A549 (cell line): ENCODE data around the gene SERPINF2. TPM values are rescaled to one million over a fixed set of nuclear protein-coding genes. Genes with fewer than 3 reads are reported as not detected.

ENCODE experiments used
- ATAC-seq, 2 experiments: fragments of 200-7000 bp in 1 of 2; fragments of >200 bp in 1 of 2; cut with Nextera tagmentation in 1 of 2; cut with Tn5 transposase in 1 of 2; 3 replicates each; pipeline versions ENCODE4 v1.8.0 to v1.9.1; 2018 to 2020; ENCODE audit warnings: mild to moderate bottlenecking in 1 of 2, moderate library complexity in 1 of 2
- CTCF ChIA-PET: fragments of 300-600 bp; sonication (Branson Sonifier 250); formaldehyde crosslinking; extraction: SDS; loops from one replicate; lab custom pipeline; 2021; ENCODE audit warnings: antibody characterized with exemption, inconsistent platforms; lab: Yijun Ruan, JAX
- POLR2A ChIA-PET: fragments of 350-600 bp; formaldehyde crosslinking; extraction: SDS; loops from one replicate; lab custom pipeline; 2021; ENCODE audit warnings: antibody characterized with exemption, inconsistent platforms; lab: Yijun Ruan, JAX
- DNase-seq, 2 experiments: peaks; one replicate each; pipeline versions ENCODE4 v3.0.0 to v3.0.0-alpha.2; 2011 to 2016; ENCODE audit warnings: low read depth in 1 of 2, low spot score in 1 of 2
- FAIRE-seq: peaks from 2 replicates; lab custom pipeline; 2011; peaks lifted over from hg19 to GRCh38; lab: Jason Lieb, UNC
- H3K27ac ChIP-seq, 2 experiments: fragments of >200 bp; sonication (Bioruptor Twin); formaldehyde crosslinking; 3 replicates each; pipeline ENCODE4 v1.5.1; 2016 to 2017
- H3K4me1 ChIP-seq: fragments of >200 bp; sonication (Bioruptor Twin); formaldehyde crosslinking; 3 replicates; pipeline ENCODE4 v1.6.1; 2016
- H3K4me2 ChIP-seq: fragments of >200 bp; sonication (Bioruptor Twin); formaldehyde crosslinking; 3 replicates; pipeline ENCODE4 v1.6.1; 2016
- H3K4me3 ChIP-seq: fragments of >200 bp; sonication (Bioruptor Twin); formaldehyde crosslinking; 3 replicates; pipeline ENCODE4 v1.5.1; 2016
- H3K9me3 ChIP-seq: fragments of >200 bp; sonication (Bioruptor Twin); formaldehyde crosslinking; 3 replicates; pipeline ENCODE4 v1.6.1; 2016
- CEBPB ChIP-seq, 2 experiments: fragments of >200 bp in 1 of 2; sonication (Bioruptor Twin) in 1 of 2; formaldehyde crosslinking in 1 of 2; IDR thresholded peaks; 2 replicates each; pipeline ENCODE4 v1.6.1; 2012 to 2016
- CTCF ChIP-seq: fragments of >200 bp; sonication (Bioruptor Twin); formaldehyde crosslinking; IDR thresholded peaks from 3 replicates; pipeline ENCODE4 v1.5.1; 2016
- EHF ChIP-seq: fragments of 250-450 bp; sonication (Bioruptor Pico); IDR thresholded peaks from 2 replicates; pipeline ENCODE4 v1.5.0; 2020; ENCODE audit warnings: mild to moderate bottlenecking
- HOXB13 ChIP-seq: fragments of 250-450 bp; sonication (Bioruptor Pico); IDR thresholded peaks from 2 replicates; pipeline ENCODE4 v1.5.0; 2020; ENCODE audit warnings: low read depth, mild to moderate bottlenecking, moderate library complexity
- JUNB ChIP-seq: fragments of >200 bp; sonication (Bioruptor Twin); formaldehyde crosslinking; IDR thresholded peaks from 2 replicates; pipeline ENCODE4 v1.6.1; 2016
- MAFK ChIP-seq: fragments of 450-650 bp; IDR thresholded peaks from 2 replicates; pipeline ENCODE4 v1.6.1; 2014; ENCODE audit not compliant: partially characterized antibody
- MAZ ChIP-seq: fragments of 150-350 bp; IDR thresholded peaks from 2 replicates; pipeline ENCODE4 v1.6.1; 2014; ENCODE audit warnings: antibody characterized with exemption, low read depth, low read length, borderline replicate concordance
- PHF8 ChIP-seq: fragments of 200-600 bp; sonication (generic); IDR thresholded peaks from 2 replicates; pipeline ENCODE4 v1.6.1; 2016; ENCODE audit warnings: low read depth, mild to moderate bottlenecking, antibody characterized with exemption, moderate library complexity, borderline replicate concordance
- RAD21 ChIP-seq, 2 experiments: fragments of >200 bp in 1 of 2; sonication (Bioruptor Twin) in 1 of 2; formaldehyde crosslinking in 1 of 2; IDR thresholded peaks in 1 of 2; conservative IDR thresholded peaks in 1 of 2; 2 replicates in 1 of 2; 3 replicates in 1 of 2; pipeline ENCODE4 v1.6.1; 2012 to 2018; ENCODE audit warnings: inconsistent platforms in 1 of 2
- SMC3 ChIP-seq: fragments of >200 bp; sonication (Bioruptor Twin); formaldehyde crosslinking; IDR thresholded peaks from 3 replicates; pipeline ENCODE4 v1.6.1; 2018; ENCODE audit warnings: inconsistent platforms
- WGBS: methylation state at CpG from one replicate; pipeline ENCODE4 v1.1.6; 2017; ENCODE audit errors: missing lambda C conversion rate; 5-methylcytosine and 5-hydroxymethylcytosine counted together
- polyA plus RNA-seq, 4 experiments: library from polyadenylated mRNA; depleted of rRNA in 3 of 4; stranded (reverse); fragments of >200 nt; fragmentation: RNase III in 1 of 4; extraction: RNeasy Plus Mini Kit Qiagen cat#74134 plus additional on column Dnase treatment in 1 of 4; gene quantifications; 2 replicates in 3 of 4; 3 replicates in 1 of 4; pipeline ENCODE4 v1.2.3, GENCODE V29; 2011 to 2017
- TF ChIP-seq, protein P1 (sequence below): fragments of 250-450 bp; sonication (Bioruptor Pico); IDR thresholded peaks from 2 replicates; pipeline ENCODE4 v1.5.0; 2020; ENCODE audit warnings: low read depth, mild to moderate bottlenecking, moderate library complexity
- TF ChIP-seq, protein P2 (sequence below): fragments of 250-450 bp; sonication (Bioruptor Pico); IDR thresholded peaks from 2 replicates; pipeline ENCODE4 v1.5.0; 2021; ENCODE audit warnings: mild to moderate bottlenecking, moderate library complexity, borderline replicate concordance
- TF ChIP-seq, protein P3 (sequence below): IDR thresholded peaks from 2 replicates; pipeline ENCODE4 v1.6.1; 2012; ENCODE audit warnings: low read depth, borderline replicate concordance

The SERPINF2 gene
- polyA plus RNA-seq, 2 of the 4 experiments (the other 2 are of a cell fraction): 2.1 to 2.9 TPM

- Histone ChIP-seq H3K9me3 (no peaks in the 10 kb centered on the region), H3K4me1 (peaks cover 23% of the 10 kb centered on the region), H3K4me2 (no peak overlapping the region), H3K27ac (0 out of 6 replicates have a peak overlapping the region, but pooled peaks of 1 of the 2 experiments have one; percentile 6), H3K4me3 (no peak overlapping the region)
- FAIRE-seq (peak; percentile 83), ATAC-seq (peak; percentile 78 to 86), DNase-seq (peak; percentile 68 to 77)
- WGBS: 80% methylated on average over 16 of the region's 16 CpGs
- CTCF ChIA-PET: interaction anchor here (0.7 to 28.6 kb wide), 35 partner anchors 8 to 210 kb away, joined by 3 to 591 read pairs (median 5); partner anchors contain the start of genes SERPINF1, SERPINF2 and WDR81
- TF ChIP-seq JUNB (no peak), EHF (CRISPR knock-in tag) (no peak), CTCF (peak; percentile 77), RAD21 (conservative IDR thresholded peaks at IDR 0.05 in 1 of 2, IDR thresholded peaks at IDR 0.05 in 1 of 2) (peak; percentile 85 to 93), CEBPB (IDR thresholded peaks at IDR 0.05) (no peak), MAZ (no peak), PHF8 (no peak), SMC3 (peak; percentile 81)
- TF ChIP-seq, protein P1, sequence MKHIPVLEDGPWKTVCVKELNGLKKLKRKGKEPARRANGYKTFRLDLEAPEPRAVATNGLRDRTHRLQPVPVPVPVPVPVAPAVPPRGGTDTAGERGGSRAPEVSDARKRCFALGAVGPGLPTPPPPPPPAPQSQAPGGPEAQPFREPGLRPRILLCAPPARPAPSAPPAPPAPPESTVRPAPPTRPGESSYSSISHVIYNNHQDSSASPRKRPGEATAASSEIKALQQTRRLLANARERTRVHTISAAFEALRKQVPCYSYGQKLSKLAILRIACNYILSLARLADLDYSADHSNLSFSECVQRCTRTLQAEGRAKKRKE (CRISPR knock-in tag): no peak
- TF ChIP-seq, protein P2, sequence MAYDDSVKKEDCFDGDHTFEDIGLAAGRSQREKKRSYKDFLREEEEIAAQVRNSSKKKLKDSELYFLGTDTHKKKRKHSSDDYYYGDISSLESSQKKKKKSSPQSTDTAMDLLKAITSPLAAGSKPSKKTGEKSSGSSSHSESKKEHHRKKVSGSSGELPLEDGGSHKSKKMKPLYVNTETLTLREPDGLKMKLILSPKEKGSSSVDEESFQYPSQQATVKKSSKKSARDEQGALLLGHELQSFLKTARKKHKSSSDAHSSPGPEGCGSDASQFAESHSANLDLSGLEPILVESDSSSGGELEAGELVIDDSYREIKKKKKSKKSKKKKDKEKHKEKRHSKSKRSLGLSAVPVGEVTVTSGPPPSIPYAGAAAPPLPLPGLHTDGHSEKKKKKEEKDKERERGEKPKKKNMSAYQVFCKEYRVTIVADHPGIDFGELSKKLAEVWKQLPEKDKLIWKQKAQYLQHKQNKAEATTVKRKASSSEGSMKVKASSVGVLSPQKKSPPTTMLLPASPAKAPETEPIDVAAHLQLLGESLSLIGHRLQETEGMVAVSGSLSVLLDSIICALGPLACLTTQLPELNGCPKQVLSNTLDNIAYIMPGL (CRISPR knock-in tag): no peak
- TF ChIP-seq, protein P3, sequence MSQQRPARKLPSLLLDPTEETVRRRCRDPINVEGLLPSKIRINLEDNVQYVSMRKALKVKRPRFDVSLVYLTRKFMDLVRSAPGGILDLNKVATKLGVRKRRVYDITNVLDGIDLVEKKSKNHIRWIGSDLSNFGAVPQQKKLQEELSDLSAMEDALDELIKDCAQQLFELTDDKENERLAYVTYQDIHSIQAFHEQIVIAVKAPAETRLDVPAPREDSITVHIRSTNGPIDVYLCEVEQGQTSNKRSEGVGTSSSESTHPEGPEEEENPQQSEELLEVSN: no peak
- POLR2A ChIA-PET: interaction anchor here (0.6 to 2.7 kb wide), 4 partner anchors 59 to 135 kb away, joined by 3 to 30 read pairs (median 4); partner anchors contain the start of genes RILP and WDR81
Measured at GRCh38 chr17:1783834-1784611, 41.4 kb downstream of the SERPINF2 start.

DNA sequence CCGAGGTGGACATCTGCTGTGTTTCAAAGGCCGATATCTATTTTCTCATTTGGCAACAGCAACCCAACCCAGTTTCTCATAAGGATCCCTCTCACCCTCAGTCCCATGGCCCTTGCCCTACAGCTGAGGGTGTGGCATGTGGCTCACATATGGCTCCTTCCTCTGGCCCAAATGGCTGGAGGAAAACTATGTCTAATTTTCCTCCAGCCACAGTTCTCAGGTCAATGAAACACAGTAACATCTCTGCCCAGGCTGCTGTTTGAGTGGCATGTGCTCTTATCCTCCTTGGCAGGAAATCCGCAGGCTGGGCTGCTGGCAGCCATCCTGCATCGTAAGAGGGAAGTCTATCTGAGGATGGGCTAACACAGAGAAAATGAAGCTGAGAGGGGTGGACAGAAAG is 43.3 kb downstream of the SERPINF2 start:
- no peak for DNase-seq
- no peak overlapping the region for H3K4me2 ChIP-seq
- H3K4me1 ChIP-seq: peaks cover 32% of the 10 kb centered on the region
- ChIA-PET CTCF (interaction anchor here (0.6 to 28.6 kb wide), 8 partner anchors 14 to 1197 kb away, joined by 3 to 591 read pairs (median 4); partner anchors contain the start of genes RILP and WDR81), POLR2A (interaction anchor here (1.5 kb wide), 1 partner anchor 69 kb away, joined by 9 read pairs; no protein-coding TSS in a partner anchor)
- H3K4me3 ChIP-seq: no peak overlapping the region
- no peak for TF ChIP-seq SMC3
- FAIRE-seq: no peak
- WGBS: 97% methylated on average over 4 of the region's 4 CpGs
- ATAC-seq: no peak
- no peaks in the 10 kb centered on the region for H3K9me3 ChIP-seq
- H3K27ac ChIP-seq: no peak overlapping the region

DNA sequence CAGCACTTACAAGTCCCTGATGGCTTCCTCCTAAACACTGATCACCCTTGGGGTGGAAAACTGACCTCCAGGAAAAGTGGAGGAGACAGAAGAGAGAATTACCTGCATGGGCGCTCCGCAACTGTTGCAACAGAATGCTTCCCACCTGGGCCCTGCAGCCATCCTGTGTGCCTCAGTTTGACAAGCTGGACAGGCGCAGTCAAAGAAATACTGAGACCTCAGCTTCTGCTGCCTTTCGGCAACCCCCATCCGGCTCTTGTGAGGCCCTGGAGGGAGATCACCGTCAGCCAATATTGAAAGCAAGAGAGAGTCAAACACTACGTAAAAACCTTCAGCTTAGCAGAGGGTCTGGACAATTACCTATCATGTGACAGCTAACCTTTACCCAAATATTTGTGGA is 44.0 kb downstream of the SERPINF2 start:
- TF ChIP-seq MAFK: no peak
- TF ChIP-seq HOXB13 (CRISPR knock-in tag): no peak
- H3K4me1 ChIP-seq: peaks cover 32% of the 10 kb centered on the region
- no peak overlapping the region for H3K4me3 ChIP-seq
- H3K9me3 ChIP-seq: no peaks in the 10 kb centered on the region
- DNase-seq (no peak), FAIRE-seq (no peak), ATAC-seq (no peak)
- POLR2A ChIA-PET: interaction anchor here (1.1 kb wide), 1 partner anchor 43 kb away, joined by 5 read pairs; the partner anchor contains the start of genes RPA1 and SMYD4
- H3K27ac ChIP-seq: peak overlapping the region; percentile 59 to 81; a peak in 5 of 6 replicates
- CTCF ChIA-PET: interaction anchor here (1.0 to 28.6 kb wide), 4 partner anchors 14 to 137 kb away, joined by 3 to 591 read pairs (median 4); partner anchors contain the start of genes RILP and WDR81
- 94% methylated on average over 7 of the region's 7 CpGs for WGBS
- H3K4me2 ChIP-seq: no peak overlapping the region
